Measurements from ENCODE around the gene CMKLR1. TPM values are rescaled to one million over a fixed set of nuclear protein-coding genes. Genes with fewer than 3 reads are reported as not detected.
A peak's percentile ranks its signal among the peaks of the same experiment; 100 is the strongest.

CMKLR1 gene
- polyA plus RNA-seq (2012; rRNA removed), result 0.15 and 0.31 TPM in 2 replicates
- polyA plus RNA-seq (2012; cell fraction: cytosol; rRNA removed), result 0.45 and 0.51 TPM in 2 replicates
- polyA plus RNA-seq (2012; cell fraction: nucleus; rRNA removed), result 0.10 and 0.35 TPM in 2 replicates

- WGBS (ENCODE audit: low lambda C conversion rate), result 31% methylated on average over 7 of the region's 24 CpGs
- H4K20me1 ChIP-seq (ENCODE audit: insufficient read depth), result no peaks in the 10 kb centered on the region
- H3K27me3 ChIP-seq (ENCODE audit: insufficient read depth), result no peaks in the 10 kb centered on the region
- no peak within 1 kb of the TSS for H3K9ac ChIP-seq
- no peaks in the 10 kb centered on the region for H3K9me3 ChIP-seq
- H3K27ac ChIP-seq (ENCODE audit: low read depth in 2 of 2, low read length in 1 of 2), result peak within 1 kb of the TSS in 1 of 2 experiments; percentile 87; a peak in 2 of 4 replicates
- H3K4me3 ChIP-seq (ENCODE audit: low read depth in 2 of 2, low read length in 1 of 2), result peak within 1 kb of the TSS in 1 of 2 experiments; percentile 43; a peak in 2 of 4 replicates
- DNase-seq, result peak; percentile 78
- H3K9me2 ChIP-seq, result no peaks in the 10 kb centered on the region
- ChIA-PET CTCF (interaction anchor here (1.0 to 1.5 kb wide), 5 partner anchors 18 to 119 kb away, joined by 3 to 5 read pairs (median 3); no protein-coding TSS in a partner anchor), POLR2A (interaction anchor here (1.0 to 1.1 kb wide), 2 partner anchors 43 to 54 kb away, joined by 3 to 4 read pairs; no protein-coding TSS in a partner anchor)
- no peak within 1 kb of the TSS for H3K4me2 ChIP-seq
- no peak within 1 kb of the TSS for H2AFZ ChIP-seq (ENCODE audit: low read depth)
- peaks cover 0 to 25% of the 10 kb centered on the region in 2 experiments; a peak in 1 of 4 replicates for H3K4me1 ChIP-seq (ENCODE audit: control insufficient read depth in 1 of 2, insufficient read depth in 2 of 2, low read depth in 1 of 2, low read length in 1 of 2)
- H3K36me3 ChIP-seq (replicated peaks in 1 of 2; ENCODE audit: control insufficient read depth in 1 of 2, insufficient read depth in 2 of 2, low read length in 1 of 2), result no peaks in the 10 kb centered on the region
- no peaks in the 10 kb centered on the region for H3K79me2 ChIP-seq (ENCODE audit: insufficient read depth)
- H3F3A ChIP-seq (replicated peaks; ENCODE audit: insufficient read depth), result no peaks in the 10 kb centered on the region
- TF ChIP-seq CTCF (IDR thresholded peaks at IDR 0.05), result no peak
- TF ChIP-seq PBX3 (IDR thresholded peaks at IDR 0.05), result no peak
- no peak for TF ChIP-seq YY1 (IDR thresholded peaks at IDR 0.05; ENCODE audit: low read depth)
- TF ChIP-seq RXRA (IDR thresholded peaks at IDR 0.05; ENCODE audit: borderline replicate concordance, low read depth), result no peak
- TF ChIP-seq TEAD4 (IDR thresholded peaks at IDR 0.05; ENCODE audit: borderline replicate concordance, insufficient read depth), result no peak
- no peak for TF ChIP-seq USF1 (IDR thresholded peaks at IDR 0.05; ENCODE audit: borderline replicate concordance, low read depth)
- no peak for TF ChIP-seq CHD2 (IDR thresholded peaks at IDR 0.05; ENCODE audit: low read length, partially characterized antibody)
- TF ChIP-seq USF2 (IDR thresholded peaks at IDR 0.05; ENCODE audit: borderline replicate concordance, low read depth, low read length), result no peak
- no peak for TF ChIP-seq IRF3 (IDR thresholded peaks at IDR 0.05; ENCODE audit: low read depth, low read length)
- no peak for TF ChIP-seq POLR2AphosphoS5 (IDR thresholded peaks at IDR 0.05; ENCODE audit: low read depth, low read length)
- no peak for TF ChIP-seq EP300 (IDR thresholded peaks at IDR 0.05; ENCODE audit: borderline replicate concordance in 1 of 2, low read depth in 1 of 2, low read length in 1 of 2)
- TF ChIP-seq ELF1 (IDR thresholded peaks at IDR 0.05), result no peak
- TF ChIP-seq MEF2A (IDR thresholded peaks at IDR 0.05; ENCODE audit: borderline replicate concordance, low read depth), result no peak
These were observed at the start of gene CMKLR1 for GRCh38 chr12:108338915-108339657. TSS of gene CMKLR1 (minus strand) at chr12:108339311. CDS start at chr12:108293591, 45,720 bp downstream.

Data from SK-N-SH (cell line).